COR-L47 (cell line): ENCODE data around the gene LARP7.
A peak's percentile ranks its signal among the peaks of the same experiment; 100 is the strongest.
"Not testable (repeated sequence)": the region's sequence is repeated elsewhere in the genome, so short reads cannot be mapped to it uniquely, and the experiment has no call there.

ENCODE experiments used
- DNase-seq: peaks from one replicate; lab custom pipeline; 2025; lab: John Stamatoyannopoulos, UW

LARP7 gene

DNA sequence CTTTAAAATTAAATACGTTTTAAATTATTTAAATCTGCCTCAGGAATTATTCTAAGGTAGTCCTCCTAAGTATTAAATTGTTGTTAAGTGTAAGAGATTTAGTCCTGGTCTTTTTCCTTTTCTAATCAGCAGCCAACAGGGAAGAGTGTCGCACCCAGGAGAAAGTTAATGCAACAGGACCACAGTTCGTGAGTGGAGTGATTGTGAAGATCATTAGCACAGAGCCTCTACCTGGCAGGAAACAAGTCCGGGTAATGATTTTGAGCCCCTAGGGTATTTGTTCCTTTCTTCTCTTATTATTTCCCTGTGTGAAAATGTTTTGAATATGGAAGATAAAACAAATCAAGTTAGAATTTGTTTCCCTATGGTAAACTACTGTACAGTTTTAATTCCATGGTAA, 13.4 kb downstream of the LARP7 start:
- DNase-seq: no peak

DNA sequence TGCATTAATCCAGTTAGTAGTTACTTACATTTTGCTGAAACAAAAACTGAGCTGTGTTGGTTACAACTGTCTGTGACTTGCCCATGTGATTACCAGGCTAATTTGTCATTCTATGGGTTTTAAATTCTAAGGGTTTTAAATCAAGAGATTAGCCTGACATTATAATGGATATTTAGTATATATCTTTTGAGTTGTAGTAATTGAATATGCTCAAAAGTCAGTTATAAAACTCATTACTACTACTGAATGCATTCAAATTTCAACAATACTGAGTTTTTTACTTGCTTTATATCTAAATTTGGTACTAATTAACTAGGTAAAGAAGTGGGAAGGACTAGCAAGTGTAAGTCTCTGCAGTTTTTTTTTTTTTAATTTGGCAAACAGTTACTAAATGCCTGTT, 14.7 kb downstream of the LARP7 start:
- no peak for DNase-seq

DNA sequence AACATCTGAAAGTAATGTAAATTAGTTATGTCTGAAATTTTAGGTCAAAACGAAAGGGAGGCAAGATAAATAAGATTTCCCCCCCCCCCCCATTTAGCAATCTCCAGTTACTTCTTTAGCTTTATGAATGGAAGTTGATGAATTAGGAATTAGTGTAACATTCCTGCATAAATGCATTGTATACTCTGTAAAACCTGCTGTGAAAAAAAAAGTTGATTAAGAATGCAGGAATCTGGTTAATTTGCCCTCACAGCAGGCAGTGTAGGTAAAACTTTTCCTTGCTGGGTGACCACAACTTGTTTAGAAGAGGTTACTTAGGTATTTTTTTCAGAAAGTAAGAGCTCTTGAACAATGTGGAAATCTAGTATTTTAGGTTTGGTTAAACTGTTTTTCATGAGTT, 15.3 kb downstream of the LARP7 start:
- no peak for DNase-seq

DNA sequence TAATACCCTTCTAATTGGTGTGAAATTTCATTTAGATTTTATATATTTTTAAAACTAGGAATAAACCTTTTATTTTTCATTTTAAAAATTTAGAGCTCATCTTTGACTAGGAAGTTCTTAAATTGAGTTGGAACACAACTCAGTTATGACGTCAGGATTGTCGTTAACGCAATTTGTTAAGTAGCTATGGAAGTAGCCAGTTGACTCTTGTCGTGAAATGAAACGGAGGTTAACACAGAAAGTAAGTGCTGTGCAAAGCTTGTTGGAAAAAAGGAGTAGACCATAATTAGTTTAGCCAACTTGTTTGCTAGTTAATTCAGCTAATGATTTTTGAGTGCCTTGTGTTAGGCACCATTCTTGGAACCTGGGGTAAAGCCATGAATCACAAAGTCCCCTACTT, 18.3 kb downstream of the LARP7 start:
- no peak for DNase-seq

DNA sequence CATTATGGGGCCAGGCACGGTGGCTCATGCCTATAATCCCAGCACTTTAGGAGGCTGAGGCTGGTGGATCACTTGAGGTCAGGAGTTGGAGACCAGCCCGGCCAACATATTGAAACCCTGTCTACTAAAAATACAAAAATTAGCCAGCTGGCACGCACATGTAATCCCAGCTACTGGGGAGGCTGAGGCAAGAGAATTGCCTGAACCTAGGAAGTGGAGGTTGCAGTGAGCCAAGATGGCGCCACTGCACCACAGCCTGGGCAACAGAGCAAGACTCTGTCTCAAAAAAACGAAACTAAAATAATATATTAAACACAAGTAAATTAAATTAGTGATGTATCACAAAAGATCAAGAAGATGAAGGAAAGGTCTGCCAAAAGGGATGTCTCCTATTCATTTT, 19.2 kb downstream of the LARP7 start:
- not testable (repeated sequence) for DNase-seq

DNA sequence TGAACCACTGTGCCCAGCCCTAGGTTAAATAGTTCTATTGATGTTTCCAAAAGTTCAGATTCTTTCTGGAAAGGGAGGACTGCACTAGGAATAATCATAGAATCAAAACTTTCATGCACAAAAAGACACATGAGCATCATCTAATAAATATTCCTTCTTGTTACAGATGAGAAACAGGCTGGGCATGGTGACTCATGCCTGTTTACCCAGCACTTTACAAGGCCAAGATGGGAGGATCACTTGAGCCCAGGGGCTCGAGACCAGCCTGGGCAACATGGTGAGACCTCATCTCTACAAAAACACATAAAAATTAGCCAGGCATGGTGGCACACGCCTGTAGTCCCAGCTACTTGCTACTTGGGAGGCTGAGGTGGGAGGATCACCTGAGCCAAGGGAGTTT, 27.7 kb downstream of the LARP7 start:
- DNase-seq: no peak

DNA sequence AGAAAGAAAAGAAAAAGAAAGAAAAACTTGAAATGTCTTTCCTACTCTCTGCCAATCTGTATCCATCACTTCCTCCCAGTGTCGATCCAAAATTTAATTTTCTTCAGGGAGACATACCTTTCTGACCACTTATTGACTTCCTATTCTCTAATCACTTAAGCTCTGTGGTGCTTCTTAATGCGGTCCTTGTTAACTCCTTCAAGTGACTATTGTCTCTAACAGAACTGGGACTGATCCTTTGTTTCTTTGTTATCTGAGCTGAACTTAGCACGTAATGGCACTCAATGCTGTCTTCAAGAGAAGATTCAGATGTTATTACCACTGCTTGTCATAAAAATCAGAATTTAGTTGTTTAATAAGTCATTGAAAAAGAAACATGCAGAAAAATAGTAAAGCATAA, 31.2 kb downstream of the LARP7 start:
- DNase-seq: no peak

DNA sequence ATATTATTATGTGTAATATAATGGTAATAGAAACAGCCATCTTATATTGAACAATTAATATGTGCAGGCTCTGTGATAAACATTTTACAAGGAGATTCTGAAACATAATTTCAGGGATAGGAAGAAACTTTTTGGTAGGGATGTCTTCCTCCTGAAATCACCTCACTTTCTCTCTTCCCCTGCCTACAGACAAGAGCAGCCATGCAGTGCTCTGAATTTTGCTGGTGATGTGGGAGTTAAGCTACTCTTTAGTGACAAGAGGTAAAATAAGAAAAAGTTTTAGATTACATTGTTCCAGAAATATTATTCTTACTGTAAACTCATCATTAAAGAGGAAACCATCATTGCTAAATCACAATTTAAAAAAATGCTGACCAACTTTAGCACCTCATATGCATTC, 36.1 kb downstream of the LARP7 start:
- no peak for DNase-seq

DNA sequence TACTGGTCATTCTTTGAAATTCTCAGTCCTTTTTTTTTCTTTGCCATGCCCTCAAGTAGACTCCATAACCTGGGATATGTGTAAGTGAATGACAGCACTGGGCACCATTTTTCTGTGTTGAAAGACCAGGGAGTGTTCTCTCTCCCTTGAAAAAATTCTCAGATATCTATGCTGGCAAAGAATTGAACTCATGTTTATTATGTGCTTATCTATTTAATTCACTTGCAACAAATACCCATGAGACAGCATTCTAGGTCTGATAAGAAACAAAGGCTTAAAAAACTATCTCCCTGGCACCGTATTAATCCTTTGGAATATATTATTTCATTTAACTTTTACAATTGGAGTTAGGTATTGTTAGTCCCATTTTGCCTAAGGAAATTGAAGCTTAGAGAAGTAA, 36.7 kb downstream of the LARP7 start:
- DNase-seq: no peak

DNA sequence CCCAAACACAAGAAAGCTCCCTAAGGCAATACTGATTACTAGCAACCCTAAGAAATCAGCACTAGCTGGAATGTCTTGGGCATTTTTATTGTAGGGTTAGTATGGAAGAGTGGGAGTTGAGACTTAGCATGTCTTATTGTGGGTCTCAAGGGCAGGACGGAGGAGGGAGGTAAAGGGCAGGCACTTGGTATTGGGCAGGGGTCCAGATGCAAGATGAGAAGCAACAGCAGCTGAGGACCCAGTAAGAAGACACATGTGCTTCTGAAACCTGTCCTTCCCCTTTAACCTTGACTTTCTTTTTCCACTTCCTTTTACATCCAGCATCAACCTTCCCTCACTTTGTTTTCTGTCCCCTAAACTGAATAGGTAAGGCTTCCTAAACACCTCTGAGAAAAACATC, 37.4 kb downstream of the LARP7 start:
- no peak for DNase-seq

DNA sequence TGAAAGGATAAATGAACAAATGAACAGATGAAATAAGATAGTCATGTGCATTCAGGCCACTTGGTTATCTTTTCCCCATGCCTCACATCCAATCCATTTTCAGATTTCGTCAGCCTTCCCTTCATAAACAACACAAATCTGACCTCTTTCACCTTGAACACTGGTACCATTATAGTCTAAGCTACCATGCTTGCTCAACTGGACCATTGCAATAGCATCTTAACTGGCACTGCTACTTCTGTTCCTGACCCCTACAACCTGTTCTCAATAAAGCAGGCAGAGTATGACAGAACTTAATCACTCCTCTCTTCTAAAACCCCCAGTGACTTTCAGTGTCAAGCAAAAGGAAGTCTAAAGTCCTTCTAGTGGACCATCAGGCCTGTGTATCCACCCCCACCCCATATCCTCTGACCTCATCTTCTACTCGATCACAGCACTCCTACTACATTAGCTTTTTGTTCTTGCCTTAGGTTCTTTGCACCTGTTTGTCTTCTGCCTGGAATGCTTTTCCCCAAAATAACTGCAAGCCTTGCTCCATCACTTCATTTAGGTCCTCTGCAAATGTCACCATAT, 40.7 kb downstream of the LARP7 start:
- DNase-seq: no peak

DNA sequence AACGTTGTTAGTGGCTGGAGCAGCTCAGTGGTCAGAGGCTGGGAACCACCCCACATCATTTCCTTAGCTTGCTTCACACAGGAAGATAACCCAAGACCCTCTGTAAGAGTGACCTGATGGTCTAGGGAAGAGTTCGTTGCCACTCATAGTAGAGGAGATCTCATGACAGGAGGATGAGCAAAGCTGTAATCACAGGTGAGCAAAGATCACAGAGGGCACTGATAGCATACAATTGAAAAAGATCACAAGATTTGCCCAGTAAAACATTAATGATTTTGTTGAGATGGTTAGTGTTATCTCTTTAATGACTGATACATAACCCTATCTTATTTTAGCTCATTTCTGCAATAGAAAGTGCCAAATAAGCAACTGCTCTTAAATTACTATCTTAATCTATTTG, 44.1 kb downstream of the LARP7 start:
- DNase-seq: no peak

DNA sequence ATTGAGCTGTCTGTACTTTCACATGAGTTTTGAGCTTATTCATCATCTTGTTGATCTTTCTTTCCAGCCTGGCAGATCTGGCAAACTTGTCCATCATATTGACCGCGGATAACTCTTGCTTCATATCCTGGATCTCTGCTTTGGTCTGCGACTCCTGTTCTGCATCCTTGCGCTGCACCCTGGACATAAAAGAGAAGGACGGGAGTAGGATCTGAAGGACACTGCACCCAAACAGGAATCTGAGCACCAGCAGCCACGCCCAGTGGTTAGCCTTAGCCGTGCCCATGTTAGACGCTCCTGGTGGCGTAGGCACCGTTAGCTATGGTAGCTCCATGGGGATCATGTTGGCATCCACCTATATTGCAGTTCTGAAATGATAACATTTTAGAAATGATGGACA, 56.6 kb downstream of the LARP7 start:
- no peak for DNase-seq

DNA sequence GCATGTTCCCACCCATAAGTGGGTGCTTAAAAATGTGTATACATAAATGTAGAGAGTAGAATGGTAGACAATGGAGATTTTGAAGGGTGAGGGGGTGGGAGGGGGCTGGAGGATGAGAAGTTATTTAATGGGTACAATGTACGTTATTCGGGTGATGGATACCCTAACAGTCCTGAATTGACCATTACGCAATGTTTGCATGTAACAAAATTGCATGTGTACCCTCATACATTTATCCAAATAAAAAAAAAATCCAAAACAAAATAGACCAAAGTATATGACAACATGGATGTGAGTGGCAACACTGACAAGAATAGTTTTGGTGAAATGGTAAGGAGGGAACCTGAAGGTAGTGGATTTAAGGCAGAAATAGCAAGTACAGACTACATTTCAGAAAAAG, 63.7 kb downstream of the LARP7 start:
- DNase-seq: no peak

DNA sequence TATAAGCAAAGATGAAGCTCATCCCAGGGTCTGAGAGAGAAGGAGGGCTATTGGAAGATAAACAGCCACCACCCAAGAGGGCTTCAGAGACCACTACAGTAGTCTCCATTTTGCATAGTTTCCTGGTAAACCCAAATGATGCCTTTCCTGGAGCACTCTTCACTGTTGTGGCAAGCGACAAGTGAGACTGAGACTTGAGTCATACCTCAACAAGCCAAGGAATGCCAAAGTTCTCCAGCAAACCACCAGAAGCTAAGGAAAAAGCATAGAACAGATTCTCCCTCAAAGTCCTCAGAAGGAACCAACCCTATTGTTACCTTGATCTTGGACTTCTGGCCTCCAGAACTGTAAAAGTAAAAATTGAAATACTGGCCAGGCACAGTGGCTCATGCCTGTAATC, 65.9 kb downstream of the LARP7 start:
- no peak for DNase-seq

DNA sequence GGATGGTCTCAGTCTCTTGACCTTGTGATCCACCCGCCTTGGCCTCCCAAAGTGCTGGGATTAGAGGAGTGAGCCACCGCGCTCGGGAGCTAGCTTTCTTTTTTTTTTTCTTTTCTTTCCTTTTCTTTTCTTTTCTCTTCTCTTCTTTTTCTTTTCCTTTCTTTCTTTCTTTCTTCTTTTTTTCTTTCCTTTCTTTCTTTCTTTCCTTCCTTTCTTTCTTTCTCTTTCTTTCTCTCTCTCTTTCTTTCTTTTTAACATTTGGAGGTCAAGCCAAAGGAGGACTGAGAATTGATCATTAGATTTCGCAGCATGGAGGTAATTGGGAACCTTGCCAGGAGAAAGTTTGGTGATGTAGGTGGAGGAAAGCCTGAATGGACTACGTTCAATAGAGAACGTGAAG, 67.4 kb downstream of the LARP7 start:
- DNase-seq: no peak

DNA sequence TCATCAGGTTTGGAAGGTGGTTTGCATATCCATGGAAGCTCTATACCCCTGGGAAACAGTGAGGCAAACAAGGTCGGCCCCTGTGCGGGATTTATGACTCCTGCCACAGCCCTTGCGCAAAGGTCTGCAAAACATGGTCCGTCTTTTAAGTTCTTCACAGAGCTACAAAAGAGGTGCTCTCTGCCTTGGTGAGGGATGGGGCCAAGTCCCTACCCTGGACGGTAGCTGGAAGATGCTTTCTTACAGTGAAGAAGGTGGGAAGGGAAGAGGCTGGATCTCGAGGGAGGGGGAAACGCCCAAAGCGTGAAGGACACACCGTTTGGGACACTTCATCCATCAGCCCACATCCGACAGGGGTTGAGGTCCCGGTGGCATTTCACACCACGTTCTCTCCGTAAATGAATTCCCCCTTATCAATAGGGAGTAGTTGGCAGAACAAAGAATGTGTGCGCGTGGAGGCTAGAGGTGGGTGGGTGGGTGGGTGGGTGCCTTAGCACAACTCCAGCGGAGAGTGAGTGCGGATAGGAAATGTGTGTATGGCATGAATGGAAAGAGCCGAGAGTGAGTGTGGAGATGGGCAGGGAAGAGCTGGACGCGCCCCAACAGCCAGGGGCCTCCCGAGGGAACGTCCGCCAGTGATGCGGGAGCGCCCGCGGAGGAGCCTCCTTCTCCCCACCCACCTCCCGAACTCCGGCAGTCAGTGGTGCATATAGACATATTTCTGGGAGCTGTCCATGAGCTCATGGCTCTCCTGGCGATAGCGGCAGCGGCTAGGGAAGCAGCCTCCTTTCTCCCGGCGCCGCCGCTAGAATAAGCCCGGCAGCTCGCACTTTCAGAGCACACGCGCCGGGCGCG, 68.3 kb downstream of the LARP7 start:
- DNase-seq: peak; percentile 25

DNA sequence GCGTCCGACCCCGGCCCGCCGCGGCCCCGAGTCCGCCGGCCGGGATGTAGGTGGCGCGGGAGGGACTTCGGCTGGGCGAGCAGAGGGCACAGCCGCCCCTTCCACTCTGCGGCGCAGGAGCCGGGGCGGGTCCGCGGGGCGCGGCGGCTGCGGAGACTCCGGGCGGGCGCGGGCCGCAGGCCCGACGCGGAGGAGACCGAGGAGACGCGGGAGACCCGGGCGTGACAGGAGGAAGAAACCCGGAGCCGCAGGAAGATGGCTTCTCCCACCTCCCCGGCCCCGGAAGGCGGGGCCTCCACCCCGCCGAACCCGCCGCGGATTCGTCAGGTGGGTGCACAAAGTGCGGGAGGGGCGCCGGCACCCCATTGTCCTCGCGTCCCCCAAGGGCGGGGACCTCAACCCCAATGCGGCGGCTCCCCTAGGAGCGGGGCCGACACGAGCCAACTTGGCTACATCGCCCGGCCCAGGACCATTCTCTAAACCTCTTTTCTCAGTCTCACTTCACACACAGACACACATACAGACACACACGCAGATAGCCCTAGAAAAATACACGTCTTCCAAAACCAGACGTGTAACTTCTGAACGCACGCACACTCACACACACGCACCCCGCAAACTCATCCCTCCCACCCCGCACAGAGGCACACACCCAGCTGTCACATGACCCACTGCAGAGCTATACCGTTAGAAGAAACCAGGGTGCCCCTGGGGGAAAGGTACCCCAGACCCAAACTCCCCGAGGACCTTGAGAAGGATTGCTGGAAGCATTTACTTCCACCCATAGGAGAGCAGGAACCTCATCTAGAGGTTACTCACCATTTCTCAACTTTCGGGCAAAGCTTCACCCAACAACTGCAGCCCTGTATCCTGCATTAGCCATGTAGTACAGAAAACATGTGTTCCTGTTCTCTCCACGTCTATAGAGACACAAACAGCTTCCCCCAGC, 69.2 kb downstream of the LARP7 start:
- peak; percentile 2 for DNase-seq

DNA sequence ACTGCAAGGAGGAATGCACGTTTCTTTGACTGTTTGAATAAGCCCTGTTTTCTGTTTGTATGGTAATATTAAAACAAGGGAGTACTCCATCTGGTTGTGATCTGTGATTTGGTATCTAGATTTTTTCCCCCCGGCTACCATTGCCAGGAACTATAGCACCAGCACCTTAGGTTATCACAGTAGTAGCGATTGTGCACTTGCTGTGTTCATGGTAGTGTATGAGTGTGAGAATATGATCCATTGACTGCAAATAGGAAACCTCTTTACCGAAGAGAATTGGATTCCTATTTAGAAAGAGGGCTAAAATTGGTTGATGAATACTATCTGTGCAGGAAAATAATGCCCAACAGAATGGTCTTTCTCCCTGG, 69.9 kb downstream of the LARP7 start:
- no peak for DNase-seq
